NCI-H2029 treated with DMSO at 0.1 percent for 48 hours (cell line): ENCODE data around the gene IMMP2L.

Experiments used
- DNase-seq: peaks from one replicate; lab custom pipeline; 2025; lab: John Stamatoyannopoulos, UW

IMMP2L gene

DNA sequence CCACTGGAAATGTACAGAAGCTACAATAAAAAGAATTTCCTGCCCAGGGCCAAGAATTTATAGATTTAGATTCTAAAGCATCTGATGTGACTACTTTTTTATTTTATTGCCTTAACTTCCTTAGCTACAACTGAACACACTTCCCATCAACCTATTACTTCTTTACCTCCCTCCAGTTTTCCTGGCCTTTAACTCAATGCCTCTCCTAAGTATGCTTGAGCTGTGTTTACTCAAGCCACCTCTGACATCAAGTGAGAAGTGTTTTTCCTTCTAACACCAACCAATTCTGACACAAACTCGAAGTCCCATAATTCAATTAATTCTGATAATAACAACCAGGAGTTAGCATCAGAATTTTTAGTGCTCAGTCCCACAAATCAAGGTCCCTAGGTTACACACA, 170.0 kb downstream of the IMMP2L start:
- DNase-seq, result no peak

DNA sequence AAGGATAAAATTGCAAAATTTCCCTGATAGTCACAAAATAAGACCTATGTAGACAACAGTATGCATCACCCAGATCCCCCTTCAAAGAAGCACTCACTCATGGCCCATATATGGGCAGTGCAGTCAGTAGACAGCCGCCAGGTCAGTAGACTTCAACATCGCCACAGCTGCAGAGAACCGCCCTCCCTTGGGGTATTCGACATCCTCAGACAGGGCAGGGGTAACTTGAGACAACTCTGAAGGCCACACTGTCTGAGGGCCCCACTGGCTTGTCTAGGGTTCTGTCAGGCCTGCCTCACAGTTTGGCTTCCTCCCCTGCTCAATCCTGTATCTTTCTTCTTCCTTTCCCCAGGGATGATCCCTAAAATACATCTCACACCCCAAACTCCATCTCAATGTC, 172.3 kb downstream of the IMMP2L start:
- DNase-seq, result no peak

DNA sequence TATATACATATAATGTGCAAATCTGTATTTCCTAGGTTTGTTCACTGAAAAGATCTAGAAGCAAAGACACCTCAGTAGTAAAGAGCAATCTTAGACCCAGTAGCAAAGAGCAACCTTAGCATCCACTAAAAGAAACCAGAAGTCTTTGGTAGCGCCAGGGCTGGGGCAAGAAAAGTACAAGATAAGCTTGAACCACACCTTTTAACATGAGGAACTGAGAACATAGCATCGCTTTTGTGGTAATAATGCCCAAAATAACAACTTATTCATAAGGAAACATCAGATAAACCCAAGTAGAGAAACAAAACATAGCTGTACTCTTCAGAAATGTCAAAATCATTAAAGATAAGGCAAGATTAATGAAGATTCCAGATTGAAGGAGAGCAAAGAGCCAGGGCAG, 173.4 kb downstream of the IMMP2L start:
- no peak for DNase-seq

DNA sequence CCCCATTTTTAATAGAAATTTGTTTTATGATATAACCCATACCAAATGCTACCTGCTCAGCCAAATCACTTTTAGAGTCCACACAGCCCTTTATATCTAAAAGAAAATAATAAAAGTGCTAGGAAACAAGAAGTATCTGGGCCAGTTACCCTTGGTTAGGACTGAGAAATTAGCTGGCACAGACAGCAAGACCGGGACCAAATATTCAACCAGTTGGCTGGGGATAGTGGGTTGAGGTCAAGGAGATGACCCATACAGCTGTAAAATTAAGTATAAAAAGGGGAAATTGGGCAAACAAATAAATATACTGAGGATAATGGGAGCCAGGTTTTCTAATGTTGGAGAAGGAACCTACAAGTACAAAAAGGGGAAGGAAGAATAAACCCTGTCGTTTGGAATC, 174.3 kb downstream of the IMMP2L start:
- DNase-seq, result no peak

DNA sequence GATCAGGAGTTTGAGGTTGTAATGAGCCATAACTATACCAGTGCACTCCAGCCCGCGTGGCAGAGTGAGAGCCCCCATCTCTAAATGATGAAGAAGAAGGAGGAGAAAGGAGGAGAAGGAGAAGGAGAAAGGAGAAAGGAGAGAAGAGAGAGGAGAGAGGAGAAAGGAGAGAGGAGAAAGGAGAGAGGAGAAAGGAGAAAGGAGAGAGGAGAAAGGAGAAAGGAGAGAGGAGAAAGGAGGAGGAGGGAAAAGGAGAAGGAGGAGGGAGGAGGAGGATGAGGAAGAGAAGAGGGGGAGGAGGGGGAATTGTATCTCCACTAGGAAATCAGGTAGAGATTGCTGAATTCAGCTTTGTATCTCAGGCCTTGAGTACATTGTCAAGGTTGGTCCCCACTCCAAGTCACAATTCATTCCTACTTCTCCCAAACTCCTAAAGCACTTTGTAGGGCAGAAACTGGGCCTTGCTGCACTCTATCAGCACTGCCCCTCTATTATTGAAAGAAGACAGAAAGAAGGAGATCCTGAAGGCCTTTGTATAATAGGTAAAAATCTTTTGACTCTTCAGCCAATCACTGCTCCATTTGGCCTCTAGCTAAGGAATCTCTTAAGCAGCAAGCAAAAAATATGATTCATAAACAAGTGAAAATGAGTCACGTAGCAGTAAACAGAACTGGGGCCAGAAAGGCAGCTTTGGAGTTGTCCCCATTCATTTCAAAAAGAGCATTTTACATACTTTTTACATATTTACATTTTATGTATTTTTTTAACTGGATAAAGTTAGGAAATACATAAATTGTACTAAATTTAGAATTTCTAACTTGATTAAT, 178.0 kb downstream of the IMMP2L start:
- no peak for DNase-seq

DNA sequence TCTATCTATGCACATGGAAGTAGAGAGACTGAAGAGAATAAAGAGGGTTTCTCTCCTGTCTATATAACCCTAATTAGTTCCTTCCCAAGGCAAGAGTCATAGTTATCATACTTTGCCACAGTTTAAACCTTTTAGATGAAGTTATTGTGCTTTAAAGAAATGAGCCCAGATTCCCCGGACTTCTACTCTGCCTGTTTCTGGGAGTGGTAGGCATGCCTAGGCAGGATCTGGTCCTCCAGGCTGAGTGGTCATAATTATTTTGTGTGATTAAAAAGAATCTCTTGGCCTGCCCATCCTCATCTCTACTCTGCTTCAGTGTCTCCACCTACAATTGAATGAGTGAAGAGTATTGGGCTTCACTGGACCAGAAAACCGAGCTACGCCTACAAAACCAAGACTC, 179.2 kb downstream of the IMMP2L start:
- DNase-seq, result no peak

DNA sequence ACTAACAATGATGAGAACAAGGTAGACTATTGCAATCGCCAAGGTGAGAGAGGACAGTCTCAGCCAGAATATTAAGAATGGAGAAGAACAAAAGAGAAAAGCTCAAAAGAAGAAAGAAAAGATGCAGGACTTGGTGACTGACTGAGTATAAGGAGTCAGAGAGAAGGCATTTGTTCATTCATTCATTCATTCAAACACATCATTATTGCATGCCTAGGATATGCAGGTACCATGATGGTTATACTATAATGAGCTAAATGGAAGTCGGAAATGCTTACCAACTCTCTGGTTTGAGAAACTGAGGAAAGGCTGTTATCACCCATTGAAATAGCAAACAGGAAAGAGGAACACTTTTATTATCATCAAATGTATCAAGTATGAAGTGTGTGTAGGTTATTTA, 180.7 kb downstream of the IMMP2L start:
- no peak for DNase-seq

DNA sequence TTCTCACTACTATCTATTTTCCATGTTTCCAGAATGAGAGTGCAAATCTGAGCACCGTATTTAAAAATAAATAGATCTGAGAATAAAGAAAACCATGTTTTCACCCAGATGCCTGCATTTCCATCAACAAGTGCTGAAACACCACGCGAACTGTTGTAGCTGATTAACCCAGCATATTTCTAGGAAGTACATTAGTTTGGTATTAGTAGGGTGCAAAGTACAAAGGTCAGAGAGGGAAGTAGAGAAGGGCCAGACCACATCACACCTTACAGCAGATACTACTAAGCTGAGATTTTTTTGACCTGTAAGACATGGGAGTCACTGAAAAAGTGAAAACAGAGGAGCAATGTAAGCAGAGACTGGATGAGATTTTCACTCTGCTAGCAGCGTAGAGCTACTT, 181.3 kb downstream of the IMMP2L start:
- DNase-seq, result no peak

DNA sequence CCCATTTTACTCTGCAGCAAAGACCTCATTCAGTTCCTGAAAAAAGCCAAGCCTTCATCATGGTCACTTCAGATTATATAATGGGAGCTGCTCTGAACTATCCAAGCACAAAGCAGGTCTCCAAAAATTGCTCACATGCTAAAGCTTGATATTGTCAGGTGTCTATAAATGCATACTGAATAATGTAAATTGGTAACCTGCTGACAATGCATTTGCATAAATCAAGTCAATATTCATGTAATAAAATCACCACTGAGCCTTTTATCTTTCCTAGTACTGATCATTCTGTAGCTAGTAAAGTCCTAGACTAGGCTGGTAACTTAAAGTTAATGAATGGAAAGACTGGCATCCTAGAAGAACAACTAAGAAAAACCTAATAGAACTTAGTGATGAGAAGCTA, 188.3 kb downstream of the IMMP2L start:
- DNase-seq, result no peak

DNA sequence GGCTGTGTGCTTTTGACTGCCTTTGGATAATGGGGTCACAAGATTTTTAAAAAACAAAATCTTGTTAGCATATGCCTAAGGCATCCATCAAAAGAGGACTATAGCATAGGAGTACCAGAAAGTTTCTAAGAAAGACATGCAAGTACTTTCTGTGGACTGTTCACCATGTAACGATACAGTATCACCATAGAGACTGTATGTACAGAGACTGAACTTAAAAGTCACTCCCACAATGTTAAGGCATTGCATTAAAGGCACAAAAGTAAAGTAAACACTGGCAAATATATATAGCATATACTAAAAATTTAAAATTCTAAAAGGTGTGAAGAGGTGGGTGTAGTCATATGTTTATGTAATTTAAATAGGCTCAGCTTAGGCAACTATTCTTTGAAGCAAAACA, 190.9 kb downstream of the IMMP2L start:
- DNase-seq, result no peak

DNA sequence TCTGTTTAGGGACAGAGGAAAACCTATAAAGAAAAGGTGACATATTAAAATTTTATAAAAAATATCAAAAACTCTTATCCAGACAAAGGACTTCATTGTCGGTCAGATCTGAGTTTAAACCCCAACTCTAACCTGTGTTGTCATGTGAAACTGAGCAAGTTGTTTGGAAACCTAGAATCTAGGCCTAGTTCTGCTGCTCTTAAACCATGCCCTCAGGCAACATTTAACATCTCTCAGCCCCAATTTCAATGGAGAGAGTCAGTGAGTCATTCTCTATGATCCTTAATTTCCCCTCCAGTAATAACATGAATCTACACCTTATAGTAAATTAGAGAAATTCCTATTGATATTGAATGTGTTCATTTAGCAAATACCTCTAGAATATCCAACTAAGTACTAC, 192.3 kb downstream of the IMMP2L start:
- no peak for DNase-seq

DNA sequence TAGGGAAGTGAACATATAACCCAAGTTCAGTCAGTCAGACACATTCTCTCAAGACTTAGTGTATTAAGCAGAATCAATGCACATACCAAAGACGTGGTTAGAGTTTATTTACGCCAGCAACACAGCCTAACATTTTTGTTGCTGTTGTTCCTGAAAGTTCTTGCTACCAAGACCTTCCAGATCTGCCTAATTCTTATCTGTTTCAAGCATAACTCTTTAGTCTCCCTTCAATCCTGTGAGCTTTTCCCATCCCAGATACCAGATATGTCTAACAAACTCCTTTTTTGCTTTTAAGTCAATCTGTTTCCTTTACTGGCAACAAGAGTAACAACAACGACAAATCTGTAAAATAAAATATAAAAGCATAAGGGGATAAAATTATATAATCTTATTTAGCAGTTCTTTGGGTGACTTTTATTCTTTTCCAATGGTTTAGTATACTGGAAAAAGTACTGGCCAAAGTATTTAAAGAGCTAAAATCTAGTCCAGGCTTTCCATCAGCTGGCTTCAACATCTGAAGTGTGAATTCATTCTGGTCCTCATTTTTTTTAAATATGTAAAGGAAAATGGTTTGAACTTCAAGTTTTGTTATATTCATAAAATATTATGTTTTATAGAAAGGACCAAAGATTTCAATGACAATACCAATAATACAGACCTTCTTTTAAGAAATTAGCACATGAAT, 193.8 kb downstream of the IMMP2L start:
- no peak for DNase-seq

DNA sequence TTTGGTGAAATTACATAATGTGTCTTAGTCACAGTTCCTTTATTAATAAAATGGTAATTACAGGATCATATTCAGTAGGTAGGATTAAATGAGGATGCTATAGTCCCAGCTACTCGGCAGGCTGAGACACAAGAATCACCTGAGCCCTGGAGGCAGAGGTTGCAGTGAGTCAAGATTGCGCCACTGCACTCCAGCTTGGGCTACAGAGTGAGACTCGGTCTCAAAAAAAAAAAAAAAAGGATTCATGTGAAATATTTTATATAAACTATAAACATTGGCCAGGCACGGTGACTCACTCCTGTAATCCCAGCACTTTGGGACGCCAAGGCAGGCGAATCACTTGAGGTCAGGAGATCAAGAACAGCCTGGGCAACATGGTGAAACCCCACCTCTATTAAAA, 197.9 kb downstream of the IMMP2L start:
- no peak for DNase-seq

DNA sequence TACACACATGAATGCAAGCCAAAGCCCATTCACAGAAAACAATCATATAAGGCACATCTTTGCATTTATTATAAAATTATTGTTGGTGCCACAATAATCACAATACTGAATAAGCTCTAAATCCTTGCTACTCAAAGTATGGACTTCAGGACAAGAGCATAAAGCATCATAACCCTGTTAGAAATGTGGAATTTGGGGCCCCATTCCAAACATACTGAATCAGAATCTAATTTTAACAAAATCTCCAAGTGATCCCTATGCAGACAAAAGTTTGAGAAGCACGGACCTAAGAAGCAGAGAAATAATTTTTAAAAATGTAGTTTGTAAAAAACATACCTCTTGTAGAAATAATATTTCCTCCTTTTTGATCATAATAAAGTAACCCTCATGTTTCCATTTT, 199.2 kb downstream of the IMMP2L start:
- DNase-seq, result no peak

DNA sequence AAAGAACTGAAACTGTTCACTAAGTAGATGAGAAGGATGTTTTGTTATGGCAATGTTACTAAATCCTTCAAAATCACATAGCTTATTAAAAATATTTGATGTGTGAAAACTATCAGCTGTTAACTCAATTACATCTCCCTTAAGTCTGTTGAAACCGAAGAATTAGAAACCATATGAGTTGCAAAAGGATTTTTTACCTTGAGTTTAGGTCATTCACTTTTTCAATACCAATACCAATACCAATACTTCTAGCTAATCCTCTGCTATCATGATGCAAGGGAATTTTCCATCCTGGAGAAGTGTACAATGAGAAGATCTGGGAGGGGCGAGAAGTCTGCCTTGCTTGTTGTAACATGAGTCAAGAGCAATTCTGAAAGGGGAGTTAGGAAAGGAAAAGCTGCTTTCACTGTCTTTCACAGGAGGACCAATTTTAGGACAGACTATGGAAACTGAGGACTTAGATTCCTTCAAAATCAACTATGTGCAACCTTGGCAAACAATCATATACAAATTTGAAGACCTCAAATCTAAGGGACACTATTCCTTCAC, 199.7 kb downstream of the IMMP2L start:
- no peak for DNase-seq

DNA sequence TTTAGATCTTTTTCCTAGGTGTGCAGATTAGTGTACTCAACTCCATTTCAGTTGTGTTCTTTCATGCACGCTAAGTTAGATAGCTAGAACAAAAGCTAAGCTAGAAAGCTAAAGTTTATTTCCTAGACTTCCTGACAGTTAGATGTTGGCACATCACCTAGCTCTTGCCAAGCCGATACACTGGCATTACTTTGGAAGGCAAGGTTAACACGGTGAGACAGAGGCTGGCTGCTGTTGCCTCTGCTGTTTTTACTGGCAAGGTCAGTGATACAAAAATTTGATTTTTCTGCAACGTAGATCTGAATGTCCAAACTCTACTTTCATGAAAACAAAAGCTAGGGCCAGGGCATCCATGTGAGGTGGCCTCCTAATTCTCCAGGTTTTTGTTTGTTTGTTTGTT, 203.4 kb downstream of the IMMP2L start:
- DNase-seq, result no peak

DNA sequence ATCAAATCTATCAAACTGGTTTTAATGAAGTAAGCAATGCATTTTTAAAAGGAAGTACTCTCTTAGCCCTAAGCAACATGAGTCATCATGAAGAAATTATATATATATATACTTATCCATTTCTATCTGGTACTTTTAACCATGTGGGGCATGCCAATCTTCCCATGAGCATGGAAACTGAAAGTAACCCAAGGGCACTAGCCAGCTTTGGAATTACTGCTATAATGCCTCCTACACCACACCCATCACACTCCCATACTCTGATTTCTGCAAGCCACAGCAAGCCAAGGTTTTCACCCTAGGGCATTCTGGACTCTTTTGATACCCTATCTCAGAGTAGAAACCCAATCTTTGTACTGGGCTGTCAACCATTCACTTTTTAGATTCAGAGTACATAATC, 204.6 kb downstream of the IMMP2L start:
- no peak for DNase-seq

DNA sequence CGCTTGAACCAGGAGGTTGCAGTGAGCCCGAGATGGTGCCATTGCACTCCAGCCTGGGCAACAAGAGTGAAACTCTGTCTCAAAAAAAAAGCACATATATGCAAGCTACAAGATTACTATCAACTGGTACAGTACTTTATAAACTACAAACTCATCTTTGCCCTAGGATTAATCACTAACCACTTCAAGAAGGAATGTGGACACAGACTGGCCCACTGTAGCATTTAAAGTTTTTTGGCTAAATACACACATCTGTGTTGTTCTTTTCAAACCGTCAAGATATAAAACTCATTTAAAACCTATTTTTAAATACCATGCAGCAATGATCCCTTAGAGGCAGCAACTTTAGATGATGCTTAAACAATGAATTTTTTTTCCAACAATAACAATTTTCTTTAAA, 205.4 kb downstream of the IMMP2L start:
- DNase-seq, result no peak

DNA sequence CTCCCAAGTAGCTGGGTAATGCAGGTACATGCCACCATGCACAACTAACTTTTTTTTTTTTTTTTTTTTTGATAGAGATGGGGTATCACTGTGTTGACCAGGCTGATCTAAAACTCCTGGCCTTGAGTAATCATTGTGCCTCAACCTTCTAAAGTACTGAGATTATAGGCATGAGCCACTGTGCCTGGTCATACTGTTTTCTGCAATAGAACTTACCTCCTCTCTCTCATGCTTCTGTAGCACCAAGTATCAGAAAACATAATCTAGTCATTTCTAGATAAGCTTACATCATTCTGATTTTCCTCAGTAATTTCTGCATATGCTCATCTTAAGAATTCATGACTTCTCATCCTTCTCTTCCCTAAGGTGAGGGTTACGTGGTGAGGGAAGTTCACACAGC, 210.0 kb downstream of the IMMP2L start:
- DNase-seq, result no peak

DNA sequence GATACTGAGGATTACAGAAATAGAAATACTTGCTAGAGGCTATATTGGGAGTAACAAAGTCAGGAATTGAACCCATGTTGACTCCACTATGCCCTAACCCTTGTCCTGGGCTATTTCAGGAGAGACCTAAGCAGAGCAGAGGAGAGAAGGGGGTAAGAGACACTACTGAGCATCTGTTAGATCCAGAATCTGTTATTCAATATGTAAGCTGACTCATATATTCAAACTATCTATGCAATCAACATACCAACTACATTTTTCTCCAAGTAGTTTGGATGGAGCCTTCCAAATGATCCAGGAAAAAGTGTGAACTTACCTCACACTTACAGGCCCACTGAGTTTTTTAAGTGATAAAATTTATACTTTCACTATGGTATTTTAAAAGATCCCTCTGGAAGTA, 216.1 kb downstream of the IMMP2L start:
- no peak for DNase-seq

DNA sequence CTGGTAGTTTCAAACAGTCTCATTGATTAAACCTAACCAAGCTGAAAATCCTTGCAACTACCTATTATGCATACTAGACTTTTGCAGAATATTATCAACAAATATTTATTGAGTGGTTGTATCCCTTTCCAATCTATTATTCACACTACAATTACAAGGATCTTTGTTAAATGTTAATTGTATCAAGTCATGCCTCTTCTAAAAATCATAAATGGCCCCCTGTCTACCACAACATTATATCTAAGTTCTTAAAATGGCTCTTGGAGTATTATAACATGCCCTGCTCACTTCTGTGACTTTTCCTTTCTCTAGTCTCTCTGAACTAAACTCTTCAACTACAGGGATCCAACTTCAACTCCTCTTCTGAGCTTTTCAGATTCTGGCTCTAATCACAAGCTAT, 219.3 kb downstream of the IMMP2L start:
- no peak for DNase-seq

DNA sequence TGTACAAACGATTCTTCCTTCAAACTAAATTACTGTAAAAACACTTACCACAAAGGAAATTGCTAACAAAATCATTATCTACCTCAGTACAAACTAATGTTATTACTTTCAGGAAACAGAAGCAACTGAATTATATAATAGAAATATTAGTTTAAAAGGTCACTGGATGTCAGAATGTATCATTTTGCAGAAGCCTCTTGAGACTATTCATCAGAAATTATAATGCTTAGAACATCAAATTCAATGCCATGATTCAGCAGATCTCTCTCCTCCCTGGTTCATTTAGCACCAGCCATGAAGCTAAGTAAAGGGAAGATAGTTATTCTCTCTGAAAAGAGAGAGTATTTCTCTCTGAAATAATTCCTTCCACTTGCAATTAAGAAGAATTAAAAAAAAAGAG, 223.3 kb downstream of the IMMP2L start:
- no peak for DNase-seq

DNA sequence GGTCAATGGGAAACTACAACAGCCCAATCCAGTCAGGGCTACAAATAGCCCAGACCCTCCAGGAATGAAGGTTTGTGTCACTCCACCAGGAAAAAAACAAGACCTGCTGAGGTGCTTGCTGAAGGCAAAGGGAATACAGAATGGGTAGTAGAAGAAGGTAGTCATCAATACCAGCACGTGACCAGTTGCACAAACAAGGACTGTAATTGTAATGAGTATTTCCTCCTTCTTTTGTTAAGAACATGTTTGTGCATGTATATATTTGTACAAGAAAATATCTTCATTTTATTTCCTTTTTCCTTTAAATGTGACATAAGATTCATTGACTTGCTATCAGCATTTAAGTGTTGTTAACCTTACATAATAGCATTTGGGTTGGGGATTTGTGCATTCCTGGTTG, 229.3 kb downstream of the IMMP2L start:
- DNase-seq, result peak; percentile 3

DNA sequence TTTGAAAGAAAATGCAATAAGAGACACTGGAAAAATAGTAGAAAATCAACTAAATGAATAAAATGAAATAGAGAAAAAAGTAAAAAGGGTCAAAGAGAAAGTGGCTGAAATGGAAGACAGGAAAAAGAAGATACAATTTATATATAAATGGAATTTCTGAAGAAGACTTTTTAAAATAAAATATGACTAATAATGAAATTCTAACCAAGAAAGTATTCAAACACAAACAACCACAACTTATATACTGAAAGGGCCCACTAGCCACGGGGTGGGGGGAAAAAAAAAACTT, 232.1 kb downstream of the IMMP2L start:
- DNase-seq, result no peak
